ENCODE results near the gene KCNQ2.

DNA sequence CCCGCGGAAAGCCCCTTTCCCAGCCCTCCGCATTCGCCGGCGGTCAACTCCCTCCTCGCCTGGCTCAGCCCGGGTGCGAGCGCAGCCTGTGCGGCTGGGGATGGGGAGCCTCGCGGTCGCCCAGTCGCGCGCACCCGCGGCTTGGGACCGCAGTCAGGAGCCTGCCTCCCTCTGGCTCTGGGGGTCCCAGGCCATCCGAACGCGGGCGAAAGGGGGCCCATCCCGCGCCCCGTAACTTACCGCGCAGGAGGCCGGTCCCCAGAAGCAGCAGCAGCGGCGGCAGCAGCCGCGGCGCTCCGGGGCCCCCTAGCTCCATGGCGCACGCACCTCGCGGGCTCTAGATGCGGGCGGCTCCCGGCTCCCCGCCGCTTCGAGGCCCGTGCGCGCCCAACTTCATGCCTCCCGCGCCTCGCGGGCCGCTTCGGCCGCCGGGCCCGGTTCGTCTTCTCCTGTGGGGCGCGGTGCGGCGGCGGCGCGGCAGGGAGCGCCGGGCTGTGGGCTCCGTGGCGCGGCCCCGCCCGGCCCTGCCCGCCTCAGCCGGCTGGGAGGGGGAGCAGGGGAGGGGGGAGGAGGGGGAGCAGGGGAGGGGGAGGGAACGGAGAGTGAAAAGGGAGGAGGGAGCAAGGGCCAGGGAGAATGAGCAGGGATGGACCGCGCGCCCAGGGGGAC lies 111.5 kb downstream of the KCNQ2 start, which contains the start of gene CHRNA4:
- TF ChIP-seq, protein P1, sequence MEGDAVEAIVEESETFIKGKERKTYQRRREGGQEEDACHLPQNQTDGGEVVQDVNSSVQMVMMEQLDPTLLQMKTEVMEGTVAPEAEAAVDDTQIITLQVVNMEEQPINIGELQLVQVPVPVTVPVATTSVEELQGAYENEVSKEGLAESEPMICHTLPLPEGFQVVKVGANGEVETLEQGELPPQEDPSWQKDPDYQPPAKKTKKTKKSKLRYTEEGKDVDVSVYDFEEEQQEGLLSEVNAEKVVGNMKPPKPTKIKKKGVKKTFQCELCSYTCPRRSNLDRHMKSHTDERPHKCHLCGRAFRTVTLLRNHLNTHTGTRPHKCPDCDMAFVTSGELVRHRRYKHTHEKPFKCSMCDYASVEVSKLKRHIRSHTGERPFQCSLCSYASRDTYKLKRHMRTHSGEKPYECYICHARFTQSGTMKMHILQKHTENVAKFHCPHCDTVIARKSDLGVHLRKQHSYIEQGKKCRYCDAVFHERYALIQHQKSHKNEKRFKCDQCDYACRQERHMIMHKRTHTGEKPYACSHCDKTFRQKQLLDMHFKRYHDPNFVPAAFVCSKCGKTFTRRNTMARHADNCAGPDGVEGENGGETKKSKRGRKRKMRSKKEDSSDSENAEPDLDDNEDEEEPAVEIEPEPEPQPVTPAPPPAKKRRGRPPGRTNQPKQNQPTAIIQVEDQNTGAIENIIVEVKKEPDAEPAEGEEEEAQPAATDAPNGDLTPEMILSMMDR (IDR thresholded peaks at IDR 0.05): no peak
- TF ChIP-seq POLR2A (IDR thresholded peaks at IDR 0.05): no peak
